HEK293 (cell line): ENCODE data around the gene CIC.

Experiments used
- CTCF ChIA-PET: fragments of 350-600 bp; formaldehyde crosslinking; extraction: SDS; loops from one replicate; lab custom pipeline; 2021; ENCODE audit warnings: antibody characterized with exemption; lab: Yijun Ruan, JAX
- POLR2A ChIA-PET: fragments of 300-600 bp; formaldehyde crosslinking; extraction: SDS; loops from one replicate; lab custom pipeline; 2020; ENCODE audit warnings: antibody characterized with exemption, inconsistent platforms; lab: Yijun Ruan, JAX
- H3K27ac ChIP-seq: fragments of 200-500 bp; sonication (Bioruptor generic); 2 replicates; pipeline ENCODE4 v1.5.1; 2014; ENCODE audit warnings: low read depth, low read length, control low read depth, inconsistent platforms; ENCODE audit errors: extremely low read depth
- H3K36me3 ChIP-seq, 2 experiments: fragments of 200-500 bp in 1 of 2; sonication (Bioruptor generic) in 1 of 2; 1 replicate in 1 of 2; 2 replicates in 1 of 2; pipeline ENCODE4 v1.5.1; 2014 to 2017; ENCODE audit warnings: inconsistent platforms in 2 of 2, low read length in 2 of 2; ENCODE audit not compliant: control insufficient read depth in 2 of 2, insufficient read depth in 1 of 2
- H3K4me1 ChIP-seq: fragments of 200-500 bp; sonication (Bioruptor generic); 2 replicates; pipeline ENCODE4 v1.5.1; 2014; ENCODE audit warnings: mild to moderate bottlenecking, low read length, inconsistent platforms; ENCODE audit not compliant: control insufficient read depth, insufficient read depth
- H3K4me3 ChIP-seq: 2 replicates; pipeline ENCODE4 v1.5.1; 2011; ENCODE audit warnings: low read depth, mild to moderate bottlenecking, control low read depth, low read length, moderate library complexity
- H3K9me3 ChIP-seq: fragments of 200-500 bp; sonication (Bioruptor generic); 2 replicates; pipeline ENCODE4 v1.5.1; 2014; ENCODE audit warnings: low read depth, low read length, inconsistent platforms; ENCODE audit not compliant: control insufficient read depth, insufficient read depth
- ATF2 ChIP-seq: fragments of 450-650 bp; formaldehyde crosslinking; IDR thresholded peaks from 2 replicates; pipeline ENCODE4 v1.5.1; 2016; ENCODE audit warnings: missing biosample characterization, missing genetic modification characterization, low read depth
- BCL11A ChIP-seq: fragments of 450-650 bp; formaldehyde crosslinking; IDR thresholded peaks from 2 replicates; pipeline ENCODE4 v1.5.1; 2016; ENCODE audit warnings: low read depth, missing biosample characterization, missing genetic modification characterization
- IKZF3 ChIP-seq: fragments of 450-650 bp; IDR thresholded peaks from 2 replicates; pipeline ENCODE4 v1.5.0; 2018; ENCODE audit warnings: missing biosample characterization, mild to moderate bottlenecking, missing genetic modification characterization, moderate library complexity
- KLF1 ChIP-seq: fragments of 450-650 bp; formaldehyde crosslinking; IDR thresholded peaks from 2 replicates; pipeline ENCODE4 v1.5.1; 2016; ENCODE audit warnings: missing biosample characterization, missing genetic modification characterization
- KLF17 ChIP-seq: fragments of 450-650 bp; formaldehyde crosslinking; IDR thresholded peaks from 2 replicates; pipeline ENCODE4 v1.5.1; 2016; ENCODE audit warnings: missing biosample characterization, missing genetic modification characterization
- MZF1 ChIP-seq: fragments of 450-650 bp; formaldehyde crosslinking; IDR thresholded peaks from 2 replicates; pipeline ENCODE4 v1.5.1; 2017; ENCODE audit warnings: missing biosample characterization, missing genetic modification characterization, borderline replicate concordance
- SCRT1 ChIP-seq: fragments of 450-650 bp; formaldehyde crosslinking; IDR thresholded peaks from 2 replicates; pipeline ENCODE4 v1.5.1; 2016; ENCODE audit warnings: missing biosample characterization, missing genetic modification characterization, borderline replicate concordance
- SCRT2 ChIP-seq: fragments of 450-650 bp; formaldehyde crosslinking; IDR thresholded peaks from 2 replicates; pipeline ENCODE4 v1.5.1; 2016; ENCODE audit warnings: missing biosample characterization, missing genetic modification characterization
- ZBTB1 ChIP-seq: fragments of 450-650 bp; formaldehyde crosslinking; IDR thresholded peaks from 2 replicates; pipeline ENCODE4 v1.5.1; 2016; ENCODE audit warnings: missing biosample characterization, missing genetic modification characterization
- ZBTB17 ChIP-seq: fragments of 450-650 bp; formaldehyde crosslinking; IDR thresholded peaks from 2 replicates; pipeline ENCODE4 v1.5.1; 2016; ENCODE audit warnings: missing biosample characterization, missing genetic modification characterization
- ZBTB48 ChIP-seq: fragments of 450-650 bp; formaldehyde crosslinking; IDR thresholded peaks from 2 replicates; pipeline ENCODE4 v1.5.1; 2016; ENCODE audit warnings: missing biosample characterization, missing genetic modification characterization
- ZFP69B ChIP-seq: fragments of 450-650 bp; formaldehyde crosslinking; IDR thresholded peaks from 2 replicates; pipeline ENCODE4 v1.5.1; 2016; ENCODE audit warnings: missing biosample characterization, missing genetic modification characterization
- ZNF121 ChIP-seq: fragments of 450-650 bp; formaldehyde crosslinking; IDR thresholded peaks from 2 replicates; pipeline ENCODE4 v1.5.1; 2016; ENCODE audit warnings: missing biosample characterization, missing genetic modification characterization
- ZNF157 ChIP-seq: fragments of 450-650 bp; formaldehyde crosslinking; IDR thresholded peaks from 2 replicates; pipeline ENCODE4 v1.5.1; 2016; ENCODE audit warnings: missing biosample characterization, missing genetic modification characterization
- ZNF169 ChIP-seq: fragments of 450-650 bp; formaldehyde crosslinking; IDR thresholded peaks from 2 replicates; pipeline ENCODE4 v1.5.1; 2016; ENCODE audit warnings: missing biosample characterization, missing genetic modification characterization
- ZNF174 ChIP-seq: fragments of 450-650 bp; formaldehyde crosslinking; IDR thresholded peaks from 2 replicates; pipeline ENCODE4 v1.5.0; 2017; ENCODE audit warnings: missing biosample characterization, mild to moderate bottlenecking, missing genetic modification characterization
- ZNF202 ChIP-seq: fragments of 450-650 bp; formaldehyde crosslinking; IDR thresholded peaks from 2 replicates; pipeline ENCODE4 v1.5.1; 2016; ENCODE audit warnings: missing biosample characterization, missing genetic modification characterization, borderline replicate concordance
- ZNF350 ChIP-seq: fragments of 450-650 bp; formaldehyde crosslinking; IDR thresholded peaks from 2 replicates; pipeline ENCODE4 v1.5.0; 2017; ENCODE audit warnings: missing biosample characterization, mild to moderate bottlenecking, missing genetic modification characterization
- ZNF404 ChIP-seq: fragments of 450-650 bp; formaldehyde crosslinking; IDR thresholded peaks from 2 replicates; pipeline ENCODE4 v1.5.1; 2017; ENCODE audit warnings: missing biosample characterization, missing genetic modification characterization
- ZNF514 ChIP-seq: fragments of 450-650 bp; formaldehyde crosslinking; IDR thresholded peaks from 2 replicates; pipeline ENCODE4 v1.5.1; 2016; ENCODE audit warnings: missing biosample characterization, missing genetic modification characterization
- ZNF600 ChIP-seq: fragments of 450-650 bp; formaldehyde crosslinking; IDR thresholded peaks from 2 replicates; pipeline ENCODE4 v1.5.1; 2016; ENCODE audit warnings: missing biosample characterization, missing genetic modification characterization
- ZNF692 ChIP-seq: fragments of 450-650 bp; formaldehyde crosslinking; IDR thresholded peaks from 2 replicates; pipeline ENCODE4 v1.5.1; 2016; ENCODE audit warnings: missing biosample characterization, missing genetic modification characterization
- ZNF791 ChIP-seq: fragments of 450-650 bp; formaldehyde crosslinking; IDR thresholded peaks from 2 replicates; pipeline ENCODE4 v1.5.1; 2016; ENCODE audit warnings: missing biosample characterization, missing genetic modification characterization
- ZNF830 ChIP-seq: fragments of 450-650 bp; IDR thresholded peaks from 2 replicates; pipeline ENCODE4 v1.5.0; 2018; ENCODE audit warnings: missing biosample characterization, missing genetic modification characterization, low read depth, mild to moderate bottlenecking, moderate library complexity
- ZXDB ChIP-seq: fragments of 450-650 bp; formaldehyde crosslinking; IDR thresholded peaks from 2 replicates; pipeline ENCODE4 v1.5.1; 2016; ENCODE audit warnings: missing biosample characterization, missing genetic modification characterization

Gene CIC

GRCh38 chr19:42225718-42226292, 43.2 kb upstream of the CIC start:
- ChIA-PET CTCF (interaction anchor here (0.9 to 1.5 kb wide), 2 partner anchors 49 to 117 kb away, joined by 3 to 9 read pairs; no protein-coding TSS in a partner anchor), POLR2A (interaction anchor here (1.0 to 2.8 kb wide), 4 partner anchors 9 to 17 kb away, joined by 3 to 10 read pairs (median 6); partner anchors contain the start of gene GSK3A)
- no peak overlapping the region for H3K27ac ChIP-seq

GRCh38 chr19:42226886-42227285, 42.2 kb upstream of the CIC start:
- H3K27ac ChIP-seq = 0 out of 2 replicates have a peak overlapping the region, but pooled peaks have one; percentile 31
- TF ChIP-seq IKZF3 (tag by site-specific recombination) (0 out of 2 replicates have a peak, but pooled peaks have one; percentile 25), ZBTB17 (tag by site-specific recombination) (peak; percentile 62), ZBTB48 (tag by site-specific recombination) (no peak), ZFP69B (tag by site-specific recombination) (no peak), ATF2 (tag by site-specific recombination) (no peak), MZF1 (tag by site-specific recombination) (no peak), ZNF830 (tag by site-specific recombination) (no peak), ZNF791 (tag by site-specific recombination) (no peak), ZNF174 (tag by site-specific recombination) (no peak), BCL11A (no peak), ZNF169 (tag by site-specific recombination) (no peak)
- TF ChIP-seq, all 188 proteins: peak for 2
- CTCF ChIA-PET = interaction anchor here (0.5 to 1.5 kb wide), 9 partner anchors 8 to 1106 kb away, joined by 3 to 9 read pairs (median 3); no protein-coding TSS in a partner anchor
- Histone ChIP-seq H3K9me3 (no peaks in the 10 kb centered on the region), H3K4me3 (no peak overlapping the region), H3K36me3 (peaks cover 68 to 84% of the 10 kb centered on the region in 2 experiments), H3K4me1 (no peaks in the 10 kb centered on the region)
- POLR2A ChIA-PET = interaction anchor here (0.5 to 2.8 kb wide), 5 partner anchors 8 to 154 kb away, joined by 3 to 10 read pairs (median 5); partner anchors contain the start of gene GSK3A

More at GRCh38 chr19:42225718-42226292, 43.2 kb upstream of the CIC start:
- Histone ChIP-seq H3K9me3 (no peaks in the 10 kb centered on the region), H3K36me3 (peaks cover 64 to 73% of the 10 kb centered on the region in 2 experiments), H3K4me3 (no peak overlapping the region), H3K4me1 (peaks cover 5% of the 10 kb centered on the region; the same call in 1 of the 2 replicates)
- TF ChIP-seq SCRT2 (tag by site-specific recombination) (peak; percentile 36; the same call in 1 of the 2 replicates), ZNF157 (tag by site-specific recombination) (no peak)
- TF ChIP-seq, all 188 proteins: peak for 1

- peak overlapping the region; percentile 34; the same call in 1 of the 2 replicates for H3K27ac ChIP-seq
- TF ChIP-seq ZNF121 (tag by site-specific recombination) (0 out of 2 replicates have a peak, but pooled peaks have one; percentile 6), ZNF350 (tag by site-specific recombination) (no peak), ZNF202 (no peak), ZNF791 (tag by site-specific recombination) (no peak), SCRT2 (tag by site-specific recombination) (no peak), ZNF514 (tag by site-specific recombination) (no peak), ZXDB (0 out of 2 replicates have a peak, but pooled peaks have one; percentile 34), ZNF600 (peak; percentile 50; the same call in 1 of the 2 replicates), ZNF692 (tag by site-specific recombination) (no peak), SCRT1 (tag by site-specific recombination) (no peak), ZBTB1 (tag by site-specific recombination) (no peak), KLF1 (tag by site-specific recombination) (no peak), ZNF404 (tag by site-specific recombination) (no peak), KLF17 (tag by site-specific recombination) (no peak)
- TF ChIP-seq, all 188 proteins: peak for 3
- H3K9me3 ChIP-seq = no peaks in the 10 kb centered on the region
- no peaks in the 10 kb centered on the region for H3K4me1 ChIP-seq
- peaks cover 79 to 92% of the 10 kb centered on the region in 2 experiments for H3K36me3 ChIP-seq
- ChIA-PET POLR2A (interaction anchor here (0.7 to 3.9 kb wide), 4 partner anchors 9 to 54 kb away, joined by 3 to 32 read pairs (median 8); partner anchors contain the start of genes GSK3A and ZNF526), CTCF (interaction anchor here (0.5 to 2.6 kb wide), 7 partner anchors 8 to 210 kb away, joined by 3 to 11 read pairs (median 5); partner anchors contain the start of genes POU2F2 and ZNF526)
- no peak overlapping the region for H3K4me3 ChIP-seq
These were observed 40.4 kb upstream of the CIC start for GRCh38 chr19:42228641-42229040.
